Right lobe of liver (tissue), 6 donors: ENCODE measurements around the gene AJAP1. TPM values are rescaled to one million over a fixed set of nuclear protein-coding genes. Genes with fewer than 3 reads are reported as not detected.

Source experiments
- ATAC-seq, 4 donors: fragments of 200-7000 bp; cut with Tn5 transposase; one replicate each; pipeline ENCODE4 v1.9.1; 2020; ENCODE audit warnings: mild to moderate bottlenecking in 4 of 4, moderate library complexity in 4 of 4
- DNase-seq, 3 donors: peaks; one replicate each; pipeline ENCODE4 v3.0.0-alpha.2; 2020
- H3K27ac ChIP-seq, 3 donors: fragments of 200-600 bp; one replicate each; pipeline ENCODE4 v1.8.0; 2022
- H3K27me3 ChIP-seq, 2 donors: fragments of 200-600 bp; one replicate each; pipeline ENCODE4 v1.8.0; 2022
- H3K36me3 ChIP-seq, 4 donors: fragments of 200-600 bp; sonication (generic) in 1 of 4; one replicate each; pipeline versions ENCODE4 v1.5.1 to v1.8.0; 2017 to 2022; ENCODE audit warnings: control low read depth in 1 of 4
- H3K4me1 ChIP-seq, 4 donors: fragments of 200-600 bp; sonication (generic) in 1 of 4; one replicate each; pipeline versions ENCODE4 v1.5.1 to v1.8.0; 2017 to 2022; ENCODE audit warnings: control low read depth in 1 of 4
- H3K4me3 ChIP-seq, 3 donors: fragments of 200-600 bp; one replicate each; pipeline ENCODE4 v1.8.0; 2022
- H3K9me3 ChIP-seq, 4 donors: fragments of 200-600 bp; sonication (generic) in 1 of 4; one replicate each; pipeline versions ENCODE4 v1.5.1 to v1.8.0; 2017 to 2022; ENCODE audit warnings: control low read depth in 1 of 4
- CTCF ChIP-seq, 4 donors: fragments of 200-600 bp in 3 of 4; fragments of 450-650 bp in 1 of 4; IDR thresholded peaks; one replicate each; pipeline versions ENCODE4 v1.5.1 to v1.8.0; 2016 to 2022; ENCODE audit warnings: antibody characterized with exemption in 4 of 4, mild to moderate bottlenecking in 2 of 4
- POLR2A ChIP-seq: fragments of 450-650 bp; IDR thresholded peaks from one replicate; pipeline ENCODE4 v1.6.1; 2017; ENCODE audit warnings: antibody characterized with exemption, mild to moderate bottlenecking
- WGBS: methylation state at CpG from one replicate; pipeline ENCODE4 v1.1.6; 2018; ENCODE audit warnings: low coverage, low lambda C conversion rate; ENCODE audit not compliant: insufficient coverage; ENCODE audit errors: missing lambda C conversion rate; 5-methylcytosine and 5-hydroxymethylcytosine counted together
- intact Hi-C, 2 donors: fragments of 100-400 bp; cut with DNase I; formaldehyde crosslinking; loops; one replicate each; pipeline versions ENCODE4 v1.11.2 to v1.14.1; 2022
- total RNA-seq, 6 experiments: library from RNA; depleted of rRNA in 2 of 6; stranded (reverse); fragments of >200 nt in 2 of 6; fragmentation: NEBNext Ultra II Directional in 3 of 6; extraction: Animal tissue kit (Norgen Biotek cat#: 25700) in 3 of 6; gene quantifications; one replicate each; pipeline versions ENCODE4 v1.1.0 to v1.2.4, GENCODE V29; 2016 to 2023
- donor health status: DM: no; HTN: yes; CAD: no.
- donor health status: DM: no; HTN: no; CAD: no.
- donor health status: DM: no; HTN: no; CAD: no.
- donor health status: DM: no; HTN: yes; CAD: no.
- donor health status: DM: no; HTN: yes; CAD: no.

AJAP1 gene
- total RNA-seq, 6 experiments from 2014 or later, result 0.06 to 0.35 (median 0.13) TPM

- Histone ChIP-seq H3K27ac (no peak overlapping the region), H3K4me3 (no peak overlapping the region), H3K4me1 (no peaks in the 10 kb centered on the region), H3K9me3 (no peaks in the 10 kb centered on the region), H3K36me3 (no peaks in the 10 kb centered on the region), H3K27me3 (no peaks in the 10 kb centered on the region)
- TF ChIP-seq POLR2A, result no peak
- TF ChIP-seq CTCF (IDR thresholded peaks at IDR 0.05), result no peak
- DNase-seq (no peak), ATAC-seq (no peak)
- WGBS, result 56% methylated on average over 11 of the region's 26 CpGs
- intact Hi-C loops, result no loop called here
These were observed 72.4 kb downstream of the AJAP1 start for GRCh38 chr1:4726620-4727341.

GRCh38 chr1:4728319-4729089 is 74.1 kb downstream of the AJAP1 start:
- H3K36me3 ChIP-seq, result no peaks in the 10 kb centered on the region
- TF ChIP-seq CTCF (IDR thresholded peaks at IDR 0.05) (no peak), POLR2A (no peak)
- intact Hi-C loops, result no loop called here
- no peak overlapping the region for H3K4me3 ChIP-seq
- H3K9me3 ChIP-seq, result no peaks in the 10 kb centered on the region
- no peak for DNase-seq
- no peak overlapping the region for H3K27ac ChIP-seq
- no peaks in the 10 kb centered on the region for H3K27me3 ChIP-seq
- ATAC-seq, result no peak
- H3K4me1 ChIP-seq, result no peaks in the 10 kb centered on the region
- 55% methylated on average over 2 of the region's 19 CpGs for WGBS

GRCh38 chr1:4729090-4729471 is 74.7 kb downstream of the AJAP1 start:
- Histone ChIP-seq H3K4me3 (no peak overlapping the region), H3K27me3 (no peaks in the 10 kb centered on the region), H3K4me1 (no peaks in the 10 kb centered on the region), H3K9me3 (no peaks in the 10 kb centered on the region), H3K27ac (no peak overlapping the region), H3K36me3 (no peaks in the 10 kb centered on the region)
- intact Hi-C loops, result no loop called here
- TF ChIP-seq CTCF (IDR thresholded peaks at IDR 0.05), result no peak
- TF ChIP-seq POLR2A, result no peak
- ATAC-seq, result no peak
- WGBS, result 39% methylated on average over 7 of the region's 12 CpGs
- DNase-seq, result no peak

- Histone ChIP-seq H3K9me3 (no peaks in the 10 kb centered on the region), H3K4me1 (no peaks in the 10 kb centered on the region), H3K36me3 (no peaks in the 10 kb centered on the region), H3K4me3 (no peak overlapping the region), H3K27ac (no peak overlapping the region), H3K27me3 (no peaks in the 10 kb centered on the region)
- intact Hi-C loops, result no loop called here
- TF ChIP-seq CTCF (IDR thresholded peaks at IDR 0.05) (no peak), POLR2A (no peak)
- ATAC-seq (no peak), DNase-seq (no peak)
- 56% methylated on average over 12 of the region's 12 CpGs for WGBS
These were observed 75.7 kb downstream of the AJAP1 start for GRCh38 chr1:4730078-4730477.
